Measurements from ENCODE around the gene AHSG. TPM values are rescaled to one million over a fixed set of nuclear protein-coding genes. Genes with fewer than 3 reads are reported as not detected.
A peak's percentile ranks its signal among the peaks of the same experiment; 100 is the strongest.

Gene AHSG
- total RNA-seq, 2 donors from 2014 or later: not detected

DNA sequence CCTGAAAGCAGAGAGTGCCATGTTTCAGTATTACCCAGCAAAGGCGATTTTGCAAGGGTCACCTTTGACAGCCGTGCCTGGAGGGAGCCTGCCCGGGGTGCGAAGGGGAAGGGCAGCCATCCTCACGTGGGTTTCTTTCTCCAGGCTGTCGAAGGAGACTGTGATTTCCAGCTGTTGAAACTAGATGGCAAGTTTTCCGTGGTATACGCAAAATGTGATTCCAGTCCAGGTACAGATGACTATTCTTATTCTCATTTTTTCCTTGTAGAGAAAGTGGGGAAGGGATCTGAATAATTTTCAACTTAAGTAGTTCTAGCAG is 3.4 kb downstream of the AHSG start:
- H3K4me3 ChIP-seq: no peak overlapping the region
- no peak overlapping the region for H3K27ac ChIP-seq
- TF ChIP-seq, protein P1, sequence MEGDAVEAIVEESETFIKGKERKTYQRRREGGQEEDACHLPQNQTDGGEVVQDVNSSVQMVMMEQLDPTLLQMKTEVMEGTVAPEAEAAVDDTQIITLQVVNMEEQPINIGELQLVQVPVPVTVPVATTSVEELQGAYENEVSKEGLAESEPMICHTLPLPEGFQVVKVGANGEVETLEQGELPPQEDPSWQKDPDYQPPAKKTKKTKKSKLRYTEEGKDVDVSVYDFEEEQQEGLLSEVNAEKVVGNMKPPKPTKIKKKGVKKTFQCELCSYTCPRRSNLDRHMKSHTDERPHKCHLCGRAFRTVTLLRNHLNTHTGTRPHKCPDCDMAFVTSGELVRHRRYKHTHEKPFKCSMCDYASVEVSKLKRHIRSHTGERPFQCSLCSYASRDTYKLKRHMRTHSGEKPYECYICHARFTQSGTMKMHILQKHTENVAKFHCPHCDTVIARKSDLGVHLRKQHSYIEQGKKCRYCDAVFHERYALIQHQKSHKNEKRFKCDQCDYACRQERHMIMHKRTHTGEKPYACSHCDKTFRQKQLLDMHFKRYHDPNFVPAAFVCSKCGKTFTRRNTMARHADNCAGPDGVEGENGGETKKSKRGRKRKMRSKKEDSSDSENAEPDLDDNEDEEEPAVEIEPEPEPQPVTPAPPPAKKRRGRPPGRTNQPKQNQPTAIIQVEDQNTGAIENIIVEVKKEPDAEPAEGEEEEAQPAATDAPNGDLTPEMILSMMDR (IDR thresholded peaks at IDR 0.05): no peak
- DNase-seq (ENCODE audit: low spot score): no peak
- no peaks in the 10 kb centered on the region for H3K27me3 ChIP-seq
- no peaks in the 10 kb centered on the region for H3K36me3 ChIP-seq
- H3K9me3 ChIP-seq: no peaks in the 10 kb centered on the region
- H3K4me1 ChIP-seq: peaks cover 0 to 9% of the 10 kb centered on the region in 2 donors

DNA sequence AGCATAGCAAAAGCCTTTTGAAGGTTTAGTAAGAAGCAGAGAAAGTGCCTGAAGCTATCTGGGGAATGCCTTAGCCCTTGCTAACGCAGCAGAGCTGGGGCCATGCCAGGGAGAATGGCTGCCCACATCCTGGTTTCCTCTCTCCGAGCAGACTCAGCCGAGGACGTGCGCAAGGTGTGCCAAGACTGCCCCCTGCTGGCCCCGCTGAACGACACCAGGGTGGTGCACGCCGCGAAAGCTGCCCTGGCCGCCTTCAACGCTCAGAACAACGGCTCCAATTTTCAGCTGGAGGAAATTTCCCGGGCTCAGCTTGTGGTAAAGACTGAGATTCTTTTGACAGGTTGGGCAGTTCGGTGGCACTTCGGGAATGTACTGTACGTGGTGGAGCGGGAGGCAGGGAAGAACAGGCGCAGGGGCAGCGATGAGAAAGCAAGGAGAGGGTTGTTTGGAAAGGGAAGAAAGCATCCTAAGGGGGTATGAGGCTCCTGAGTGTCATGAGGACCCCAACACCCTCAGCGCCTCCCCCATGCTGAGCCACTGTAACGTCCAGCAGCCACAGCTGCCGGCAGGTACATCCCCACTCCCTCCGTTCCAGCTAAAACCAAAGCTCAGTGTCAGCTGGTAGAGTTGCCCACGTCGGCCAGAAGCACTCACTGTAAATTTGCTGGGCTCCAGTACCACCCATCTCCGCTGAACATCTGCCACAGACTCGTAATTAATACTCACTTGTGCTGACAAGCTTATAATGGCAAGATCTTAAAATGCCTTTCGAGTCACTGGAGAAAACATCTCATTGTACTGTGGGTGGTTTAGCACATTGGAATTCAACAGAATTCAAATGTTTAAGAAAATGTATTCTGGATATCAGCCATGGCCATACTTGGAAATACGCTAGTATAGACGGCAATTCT is 4.4 kb downstream of the AHSG start:
- Histone ChIP-seq H3K27me3 (no peaks in the 10 kb centered on the region), H3K9me3 (no peaks in the 10 kb centered on the region)
- DNase-seq (ENCODE audit: low spot score): peak; percentile 80

DNA sequence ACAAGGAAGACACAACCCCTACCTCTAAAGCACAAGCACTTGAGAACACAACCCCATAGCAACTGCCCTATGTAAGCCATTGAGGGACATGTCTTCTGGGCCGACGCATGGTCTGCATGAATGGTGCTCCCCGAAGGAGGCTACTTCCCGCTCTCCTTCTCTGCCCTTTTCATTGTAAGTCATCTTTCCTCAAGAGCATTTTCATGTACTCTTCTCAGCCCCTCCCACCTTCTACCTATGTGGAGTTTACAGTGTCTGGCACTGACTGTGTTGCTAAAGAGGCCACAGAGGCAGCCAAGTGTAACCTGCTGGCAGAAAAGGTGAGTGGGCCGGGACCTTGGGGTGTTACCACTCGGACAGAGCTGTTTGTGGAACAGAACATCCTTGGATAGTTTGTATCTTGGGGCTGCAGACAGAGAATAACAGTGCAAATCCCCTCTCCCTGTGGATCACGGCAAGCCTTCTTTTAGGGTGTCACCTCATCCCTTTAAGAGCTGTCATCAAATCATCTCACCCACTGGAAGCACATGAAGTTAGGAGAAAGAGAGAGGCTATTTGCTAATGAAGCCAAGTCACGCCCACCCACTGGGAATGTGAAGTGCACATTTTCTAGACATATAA is 5.6 kb downstream of the AHSG start:
- TF ChIP-seq, protein P1 (IDR thresholded peaks at IDR 0.05): no peak
- no peak for DNase-seq (ENCODE audit: low spot score)
- Histone ChIP-seq H3K4me1 (peaks cover 0 to 9% of the 10 kb centered on the region in 2 donors), H3K27ac (no peak overlapping the region), H3K36me3 (no peaks in the 10 kb centered on the region), H3K27me3 (no peaks in the 10 kb centered on the region), H3K9me3 (no peaks in the 10 kb centered on the region), H3K4me3 (no peak overlapping the region)

More for the DNA sequence above, 4.4 kb downstream of the AHSG start:
- Histone ChIP-seq H3K27ac (no peak overlapping the region), H3K4me3 (peak overlapping the region in 1 of 2 donors; percentile 30), H3K36me3 (no peaks in the 10 kb centered on the region), H3K4me1 (peaks cover 0 to 9% of the 10 kb centered on the region in 2 donors)
- TF ChIP-seq, protein P1 (IDR thresholded peaks at IDR 0.05): peak; percentile 80 to 90

DNA sequence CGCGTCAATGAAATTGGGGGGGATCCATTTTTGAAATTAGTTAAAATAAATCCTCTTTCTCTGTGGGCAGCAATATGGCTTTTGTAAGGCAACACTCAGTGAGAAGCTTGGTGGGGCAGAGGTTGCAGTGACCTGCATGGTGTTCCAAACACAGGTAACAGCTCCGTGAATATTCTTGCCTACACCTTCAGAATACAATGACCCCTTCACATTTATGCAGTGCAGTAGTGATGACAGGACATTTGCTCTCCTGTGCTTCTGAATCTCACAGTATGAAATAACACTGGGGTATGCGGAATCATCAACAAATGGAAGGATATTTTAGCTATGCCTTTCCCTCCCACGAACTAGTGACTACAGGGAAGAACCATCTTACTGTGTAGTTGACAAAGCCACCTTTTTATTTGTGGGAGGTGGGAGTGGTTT is 6.9 kb downstream of the AHSG start:
- TF ChIP-seq, protein P1 (IDR thresholded peaks at IDR 0.05): no peak
- no peak for DNase-seq (ENCODE audit: low spot score)

DNA sequence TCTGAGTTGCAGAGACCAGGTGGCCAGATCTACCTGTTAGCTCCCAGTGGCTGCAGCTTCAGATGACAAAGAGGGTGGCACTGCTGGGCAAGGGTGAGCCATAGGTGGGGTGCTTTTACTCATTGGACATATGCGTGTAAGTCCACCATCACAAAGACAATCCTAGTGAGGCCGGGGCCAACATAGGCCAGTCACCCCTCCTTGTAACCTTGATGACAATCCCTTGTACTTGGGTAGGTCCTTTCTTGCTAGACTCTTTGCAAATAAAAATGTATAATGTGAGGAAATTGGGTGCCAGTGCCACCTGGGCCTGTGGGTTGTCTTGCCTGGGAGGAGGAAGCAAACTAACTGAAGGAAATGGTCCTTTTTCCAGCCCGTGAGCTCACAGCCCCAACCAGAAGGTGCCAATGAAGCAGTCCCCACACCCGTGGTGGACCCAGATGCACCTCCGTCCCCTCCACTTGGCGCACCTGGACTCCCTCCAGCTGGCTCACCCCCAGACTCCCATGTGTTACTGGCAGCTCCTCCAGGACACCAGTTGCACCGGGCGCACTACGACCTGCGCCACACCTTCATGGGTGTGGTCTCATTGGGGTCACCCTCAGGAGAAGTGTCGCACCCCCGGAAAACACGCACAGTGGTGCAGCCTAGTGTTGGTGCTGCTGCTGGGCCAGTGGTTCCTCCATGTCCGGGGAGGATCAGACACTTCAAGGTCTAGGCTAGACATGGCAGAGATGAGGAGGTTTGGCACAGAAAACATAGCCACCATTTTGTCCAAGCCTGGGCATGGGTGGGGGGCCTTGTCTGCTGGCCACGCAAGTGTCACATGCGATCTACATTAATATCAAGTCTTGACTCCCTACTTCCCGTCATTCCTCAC is 7.6 kb downstream of the AHSG start:
- no peak for DNase-seq (ENCODE audit: low spot score)
- H3K27ac ChIP-seq: no peak overlapping the region
- TF ChIP-seq, protein P1 (IDR thresholded peaks at IDR 0.05): no peak
- H3K9me3 ChIP-seq: no peaks in the 10 kb centered on the region
- H3K36me3 ChIP-seq: no peaks in the 10 kb centered on the region
- H3K4me3 ChIP-seq: no peak overlapping the region
- H3K4me1 ChIP-seq: peaks cover 0 to 9% of the 10 kb centered on the region in 2 donors
- H3K27me3 ChIP-seq: no peaks in the 10 kb centered on the region

More for the DNA sequence above, 6.9 kb downstream of the AHSG start:
- no peaks in the 10 kb centered on the region for H3K9me3 ChIP-seq
- no peak overlapping the region for H3K27ac ChIP-seq
- H3K27me3 ChIP-seq: no peaks in the 10 kb centered on the region
- peaks cover 0 to 9% of the 10 kb centered on the region in 2 donors for H3K4me1 ChIP-seq
- H3K4me3 ChIP-seq: no peak overlapping the region
- no peaks in the 10 kb centered on the region for H3K36me3 ChIP-seq
